K562 treated with DMSO at 1 percent for 12 hours (cell line): ENCODE data around the gene SKOR1. TPM values are rescaled to one million over a fixed set of nuclear protein-coding genes. Genes with fewer than 3 reads are reported as not detected.

Source experiments
- total RNA-seq: library from RNA; unstranded; fragments of 300-600 nt; gene quantifications from 2 replicates; pipeline ENCODE4 v1.2.3, GENCODE V29; 2022; ENCODE audit not compliant: insufficient read depth

Gene SKOR1
- total RNA-seq, result 1.0 TPM in 1 of 2 replicates, not detected in the other

DNA sequence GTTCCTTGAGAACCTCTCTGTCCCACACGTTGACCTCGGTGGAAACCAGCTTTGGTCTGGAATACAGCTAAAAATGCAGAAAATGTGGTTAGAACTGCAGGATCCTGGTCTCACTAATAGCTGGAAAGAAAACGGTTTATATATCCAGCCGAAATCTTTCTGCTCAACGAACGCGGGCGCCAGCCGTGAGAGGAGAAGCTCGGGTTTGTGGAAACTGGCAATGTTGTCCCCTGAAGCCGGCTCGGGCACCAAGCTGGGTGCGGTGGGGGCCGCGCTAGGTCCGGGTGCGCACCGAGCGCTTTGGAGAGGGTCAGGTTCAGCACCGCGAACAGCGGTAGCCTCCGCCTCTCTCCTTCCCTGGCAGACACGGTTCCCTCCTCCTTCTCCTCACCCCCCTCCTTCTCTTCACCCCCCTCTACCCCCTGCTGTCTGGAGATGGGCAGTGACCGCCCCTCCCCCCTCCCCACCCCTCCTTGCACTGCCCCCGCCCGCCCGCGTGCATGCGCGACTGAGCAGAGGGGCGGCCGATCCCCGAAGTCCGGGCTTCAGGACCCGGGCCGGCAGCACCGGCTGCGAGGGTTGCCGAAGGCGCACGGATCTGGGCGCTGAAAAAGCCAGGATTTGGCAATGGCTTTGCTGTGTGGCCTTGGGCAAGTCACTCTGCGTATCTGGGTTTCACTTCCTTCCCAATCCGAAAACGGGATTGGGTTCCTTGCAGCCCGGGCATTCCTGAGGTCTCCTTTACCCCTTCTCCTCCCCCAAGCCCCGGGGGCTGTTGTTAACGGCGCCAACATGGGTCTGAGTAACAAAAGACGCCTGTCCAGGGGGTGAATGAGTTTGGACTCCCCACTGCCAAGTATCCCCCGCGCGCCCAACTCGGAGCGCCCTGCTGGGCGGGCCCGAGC lies at the start of gene SKOR1:
TSS of gene SKOR1 (plus strand) at position 534 of the 905 bp plus-strand sequence. CDS start at position 628, 94 bp downstream.

GRCh38 chr15:67839929-67840748 lies 14.8 kb downstream of the SKOR1 start, which contains the start of gene RNU6-1:
TSS of gene RNU6-1 (minus strand) at chr15:67840045.

Other genes starting within 250 kb of the SKOR1 start
- not detected in 2 replicates for gene RNU6-1, start 14.5 kb downstream of the SKOR1 start, total RNA-seq
- 9.7 and 29.6 TPM in 2 replicates for gene PIAS1, start 228.8 kb downstream of the SKOR1 start, total RNA-seq